GM23338 (cell line): Measurements from ENCODE around the gene CHCHD3. TPM values are rescaled to one million over a fixed set of nuclear protein-coding genes. Genes with fewer than 3 reads are reported as not detected.

Experiments
- ATAC-seq: fragments of 200-7000 bp; cut with Tn5 transposase; 3 replicates; pipeline ENCODE4 v1.9.1; 2020
- DNase-seq: peaks from one replicate; pipeline ENCODE4 v3.0.0-alpha.2; 2015; ENCODE audit warnings: low spot score
- H2AFZ ChIP-seq: fragments of 200-600 bp; sonication (generic); 2 replicates; pipeline ENCODE4 v1.8.0; 2016; ENCODE audit warnings: antibody characterized with exemption, mild to moderate bottlenecking, moderate library complexity
- H3F3A ChIP-seq: fragments of 200-600 bp; sonication (generic); replicated peaks from 2 replicates; pipeline ENCODE4 v1.8.0; 2017; ENCODE audit warnings: antibody characterized with exemption, mixed run types, low read depth
- H3K27ac ChIP-seq: fragments of 200-600 bp; sonication (generic); 2 replicates; pipeline ENCODE4 v1.6.1; 2016; ENCODE audit warnings: low read depth
- H3K27me3 ChIP-seq: fragments of 200-600 bp; sonication (generic); 2 replicates; pipeline ENCODE4 v1.8.0; 2016; ENCODE audit warnings: mild to moderate bottlenecking, mixed run types, moderate library complexity; ENCODE audit not compliant: insufficient read depth
- H3K36me3 ChIP-seq: fragments of 200-600 bp; sonication (generic); 2 replicates; pipeline ENCODE4 v1.8.0; 2016; ENCODE audit warnings: mild to moderate bottlenecking; ENCODE audit not compliant: insufficient read depth
- H3K4me1 ChIP-seq: fragments of 200-600 bp; sonication (generic); 2 replicates; pipeline ENCODE4 v1.8.0; 2016; ENCODE audit warnings: mild to moderate bottlenecking, moderate library complexity; ENCODE audit not compliant: insufficient read depth
- H3K4me2 ChIP-seq: fragments of 200-600 bp; sonication (generic); 2 replicates; pipeline ENCODE4 v1.7.1; 2017; ENCODE audit warnings: mixed run types
- H3K4me3 ChIP-seq: fragments of 200-600 bp; sonication (generic); 2 replicates; pipeline ENCODE4 v1.6.1; 2016; ENCODE audit warnings: mixed run types
- H3K79me2 ChIP-seq: fragments of 200-600 bp; sonication (generic); replicated peaks from 2 replicates; pipeline ENCODE4 v1.8.0; 2017; ENCODE audit warnings: mild to moderate bottlenecking; ENCODE audit not compliant: insufficient read depth
- H3K9me2 ChIP-seq: fragments of 200-600 bp; sonication (generic); 2 replicates; pipeline ENCODE4 v1.8.0; 2017; ENCODE audit not compliant: insufficient read depth
- H4K20me1 ChIP-seq: fragments of 200-600 bp; sonication (generic); replicated peaks from 2 replicates; pipeline ENCODE4 v1.8.0; 2017; ENCODE audit warnings: mild to moderate bottlenecking; ENCODE audit not compliant: insufficient read depth
- H3K27ac Mint-ChIP-seq: 2 replicates; pipeline ENCODE4 v1.8.0; 2020; ENCODE audit warnings: inconsistent platforms, mild to moderate bottlenecking, moderate library complexity, mixed read lengths
- H3K27me3 Mint-ChIP-seq: 3 replicates; pipeline ENCODE4 v1.8.0; 2022; ENCODE audit warnings: low read depth, mild to moderate bottlenecking, moderate library complexity, mixed read lengths, inconsistent platforms; ENCODE audit not compliant: insufficient read depth, poor library complexity
- H3K36me3 Mint-ChIP-seq: 3 replicates; pipeline ENCODE4 v1.8.0; 2021; ENCODE audit warnings: low read depth, mild to moderate bottlenecking, inconsistent platforms, moderate library complexity, mixed read lengths
- H3K4me1 Mint-ChIP-seq: 3 replicates; pipeline ENCODE4 v1.8.0; 2020; ENCODE audit warnings: mild to moderate bottlenecking, inconsistent platforms, mixed read lengths
- H3K4me3 Mint-ChIP-seq: 3 replicates; pipeline ENCODE4 v1.8.0; 2021; ENCODE audit warnings: moderate library complexity, mild to moderate bottlenecking, inconsistent platforms, mixed read lengths
- H3K9me3 Mint-ChIP-seq: 3 replicates; pipeline ENCODE4 v1.8.0; 2020; ENCODE audit warnings: moderate library complexity, mild to moderate bottlenecking, inconsistent platforms, mixed read lengths
- CREB1 ChIP-seq: fragments of 250-450 bp; sonication (Bioruptor Pico); IDR thresholded peaks from 2 replicates; pipeline ENCODE4 v1.5.0; 2020; ENCODE audit warnings: low read depth, mild to moderate bottlenecking, moderate library complexity
- EZH2 ChIP-seq: fragments of 200-600 bp; sonication (generic); IDR thresholded peaks from one replicate; pipeline ENCODE4 v1.8.0; 2017; ENCODE audit warnings: antibody characterized with exemption, mild to moderate bottlenecking, low read depth; ENCODE audit not compliant: unreplicated experiment
- POLR2AphosphoS5 ChIP-seq: IDR thresholded peaks from 2 replicates; pipeline ENCODE4 v1.6.1; 2016; ENCODE audit warnings: antibody characterized with exemption, low read depth
- STAT1 ChIP-seq: IDR thresholded peaks from one replicate; pipeline ENCODE4 v1.6.1; 2016; ENCODE audit warnings: antibody characterized with exemption; ENCODE audit not compliant: unreplicated experiment
- ZNF114 ChIP-seq: fragments of 250-450 bp; sonication (Bioruptor Pico); IDR thresholded peaks from 2 replicates; pipeline ENCODE4 v1.5.0; 2020; ENCODE audit warnings: mild to moderate bottlenecking, moderate library complexity
- polyA plus RNA-seq: library from polyadenylated mRNA; unstranded; fragments of >200 nt; fragmentation: Nextera tagmentation; extraction: Ambion mirVana; gene quantifications from 2 replicates; pipeline ENCODE4 v1.2.1, GENCODE V29; 2016
- total RNA-seq: library from RNA; depleted of rRNA; stranded (reverse); fragments of >200 nt; shearing (Covaris generic); gene quantifications from 2 replicates; pipeline ENCODE4 v1.2.3, GENCODE V29; 2014
- TF ChIP-seq, protein P1 (sequence below): fragments of 250-450 bp; sonication (Bioruptor Pico); IDR thresholded peaks from 2 replicates; pipeline ENCODE4 v1.5.0; 2020; ENCODE audit warnings: mild to moderate bottlenecking, moderate library complexity
- TF ChIP-seq, protein P2 (sequence below), 2 experiments: fragments of 200-600 bp in 1 of 2; sonication (generic) in 1 of 2; conservative IDR thresholded peaks; 2 replicates each; pipeline versions ENCODE4 v1.5.1 to v1.6.1; 2016 to 2017; ENCODE audit warnings: antibody characterized with exemption in 2 of 2, low read depth in 2 of 2, mild to moderate bottlenecking in 2 of 2, moderate library complexity in 1 of 2
- TF ChIP-seq, protein P3 (sequence below): IDR thresholded peaks from 2 replicates; pipeline ENCODE4 v1.6.1; 2016; ENCODE audit warnings: antibody characterized with exemption

CHCHD3 gene
- total and polyA plus RNA-seq, 2 experiments from 2014 or later = 107 to 131 TPM

DNA sequence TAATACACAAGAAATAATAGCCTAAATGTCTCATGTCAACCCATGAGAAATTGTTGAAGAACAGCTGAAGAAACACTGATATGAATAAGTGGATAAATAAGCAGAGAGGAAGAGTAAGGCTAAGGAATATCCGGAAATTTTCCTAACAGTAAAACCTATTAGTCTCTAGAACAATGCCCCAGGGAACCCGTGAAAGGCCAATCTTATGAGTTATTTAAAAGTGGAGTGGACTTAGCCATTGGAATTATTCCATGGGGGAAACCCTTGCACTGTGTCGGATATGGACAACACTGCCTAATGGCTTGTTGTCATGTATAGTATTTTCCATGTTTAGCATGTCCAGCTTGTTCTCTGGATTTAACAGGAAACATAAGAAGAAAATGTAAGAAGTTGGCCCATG, 288.4 kb downstream of the CHCHD3 start (continued):
- TF ChIP-seq, protein P1, sequence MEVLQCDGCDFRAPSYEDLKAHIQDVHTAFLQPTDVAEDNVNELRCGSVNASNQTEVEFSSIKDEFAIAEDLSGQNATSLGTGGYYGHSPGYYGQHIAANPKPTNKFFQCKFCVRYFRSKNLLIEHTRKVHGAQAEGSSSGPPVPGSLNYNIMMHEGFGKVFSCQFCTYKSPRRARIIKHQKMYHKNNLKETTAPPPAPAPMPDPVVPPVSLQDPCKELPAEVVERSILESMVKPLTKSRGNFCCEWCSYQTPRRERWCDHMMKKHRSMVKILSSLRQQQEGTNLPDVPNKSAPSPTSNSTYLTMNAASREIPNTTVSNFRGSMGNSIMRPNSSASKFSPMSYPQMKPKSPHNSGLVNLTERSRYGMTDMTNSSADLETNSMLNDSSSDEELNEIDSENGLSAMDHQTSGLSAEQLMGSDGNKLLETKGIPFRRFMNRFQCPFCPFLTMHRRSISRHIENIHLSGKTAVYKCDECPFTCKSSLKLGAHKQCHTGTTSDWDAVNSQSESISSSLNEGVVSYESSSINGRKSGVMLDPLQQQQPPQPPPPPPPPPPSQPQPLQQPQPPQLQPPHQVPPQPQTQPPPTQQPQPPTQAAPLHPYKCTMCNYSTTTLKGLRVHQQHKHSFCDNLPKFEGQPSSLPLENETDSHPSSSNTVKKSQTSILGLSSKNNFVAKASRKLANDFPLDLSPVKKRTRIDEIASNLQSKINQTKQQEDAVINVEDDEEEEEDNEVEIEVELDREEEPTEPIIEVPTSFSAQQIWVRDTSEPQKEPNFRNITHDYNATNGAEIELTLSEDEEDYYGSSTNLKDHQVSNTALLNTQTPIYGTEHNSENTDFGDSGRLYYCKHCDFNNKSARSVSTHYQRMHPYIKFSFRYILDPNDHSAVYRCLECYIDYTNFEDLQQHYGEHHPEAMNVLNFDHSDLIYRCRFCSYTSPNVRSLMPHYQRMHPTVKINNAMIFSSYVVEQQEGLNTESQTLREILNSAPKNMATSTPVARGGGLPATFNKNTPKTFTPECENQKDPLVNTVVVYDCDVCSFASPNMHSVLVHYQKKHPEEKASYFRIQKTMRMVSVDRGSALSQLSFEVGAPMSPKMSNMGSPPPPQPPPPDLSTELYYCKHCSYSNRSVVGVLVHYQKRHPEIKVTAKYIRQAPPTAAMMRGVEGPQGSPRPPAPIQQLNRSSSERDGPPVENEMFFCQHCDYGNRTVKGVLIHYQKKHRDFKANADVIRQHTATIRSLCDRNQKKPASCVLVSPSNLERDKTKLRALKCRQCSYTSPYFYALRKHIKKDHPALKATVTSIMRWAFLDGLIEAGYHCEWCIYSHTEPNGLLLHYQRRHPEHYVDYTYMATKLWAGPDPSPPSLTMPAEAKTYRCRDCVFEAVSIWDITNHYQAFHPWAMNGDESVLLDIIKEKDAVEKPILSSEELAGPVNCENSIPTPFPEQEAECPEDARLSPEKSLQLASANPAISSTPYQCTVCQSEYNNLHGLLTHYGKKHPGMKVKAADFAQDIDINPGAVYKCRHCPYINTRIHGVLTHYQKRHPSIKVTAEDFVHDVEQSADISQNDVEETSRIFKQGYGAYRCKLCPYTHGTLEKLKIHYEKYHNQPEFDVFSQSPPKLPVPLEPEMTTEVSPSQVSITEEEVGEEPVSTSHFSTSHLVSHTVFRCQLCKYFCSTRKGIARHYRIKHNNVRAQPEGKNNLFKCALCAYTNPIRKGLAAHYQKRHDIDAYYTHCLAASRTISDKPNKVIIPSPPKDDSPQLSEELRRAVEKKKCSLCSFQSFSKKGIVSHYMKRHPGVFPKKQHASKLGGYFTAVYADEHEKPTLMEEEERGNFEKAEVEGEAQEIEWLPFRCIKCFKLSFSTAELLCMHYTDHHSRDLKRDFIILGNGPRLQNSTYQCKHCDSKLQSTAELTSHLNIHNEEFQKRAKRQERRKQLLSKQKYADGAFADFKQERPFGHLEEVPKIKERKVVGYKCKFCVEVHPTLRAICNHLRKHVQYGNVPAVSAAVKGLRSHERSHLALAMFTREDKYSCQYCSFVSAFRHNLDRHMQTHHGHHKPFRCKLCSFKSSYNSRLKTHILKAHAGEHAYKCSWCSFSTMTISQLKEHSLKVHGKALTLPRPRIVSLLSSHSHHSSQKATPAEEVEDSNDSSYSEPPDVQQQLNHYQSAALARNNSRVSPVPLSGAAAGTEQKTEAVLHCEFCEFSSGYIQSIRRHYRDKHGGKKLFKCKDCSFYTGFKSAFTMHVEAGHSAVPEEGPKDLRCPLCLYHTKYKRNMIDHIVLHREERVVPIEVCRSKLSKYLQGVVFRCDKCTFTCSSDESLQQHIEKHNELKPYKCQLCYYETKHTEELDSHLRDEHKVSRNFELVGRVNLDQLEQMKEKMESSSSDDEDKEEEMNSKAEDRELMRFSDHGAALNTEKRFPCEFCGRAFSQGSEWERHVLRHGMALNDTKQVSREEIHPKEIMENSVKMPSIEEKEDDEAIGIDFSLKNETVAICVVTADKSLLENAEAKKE (CRISPR knock-in tag) = no peak
- TF ChIP-seq CREB1 (no peak), POLR2AphosphoS5 (no peak), STAT1 (no peak)

DNA sequence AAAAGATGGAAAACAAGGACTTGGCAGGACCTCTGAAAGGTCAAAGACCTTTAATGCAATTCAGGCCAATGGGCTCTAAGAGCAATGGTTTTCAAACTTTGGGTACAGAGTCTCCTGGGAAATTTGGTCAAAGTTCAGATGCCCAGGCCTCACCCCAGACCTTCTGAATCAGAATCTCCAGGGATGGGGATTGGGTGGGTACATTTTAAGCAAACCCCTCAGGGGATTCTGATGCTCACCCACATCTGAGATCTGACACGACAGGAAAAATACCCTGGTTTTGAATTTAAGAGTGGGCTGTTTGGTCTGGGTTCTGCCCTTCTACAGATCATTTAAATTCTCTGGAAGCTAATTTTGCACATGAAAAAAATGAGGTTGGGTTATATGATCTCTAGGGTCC, 290.9 kb downstream of the CHCHD3 start:
- ATAC-seq (no peak), DNase-seq (no peak)
- Histone ChIP-seq H3K27ac (no peak overlapping the region), H3K4me1 (no peaks in the 10 kb centered on the region), H2AFZ (no peak overlapping the region), H3K27me3 (no peaks in the 10 kb centered on the region), H3K79me2 (no peaks in the 10 kb centered on the region), H3F3A (no peaks in the 10 kb centered on the region), H3K9me2 (no peaks in the 10 kb centered on the region), H3K4me2 (no peak overlapping the region), H4K20me1 (no peaks in the 10 kb centered on the region; the same call in 1 of the 2 replicates), H3K4me3 (no peak overlapping the region), H3K36me3 (no peaks in the 10 kb centered on the region; the same call in 1 of the 2 replicates)
- no peak overlapping the region for H3K27ac Mint-ChIP-seq
- peaks cover 2% of the 10 kb centered on the region for H3K27me3 Mint-ChIP-seq
- no peak overlapping the region for H3K4me3 Mint-ChIP-seq
- H3K9me3 Mint-ChIP-seq = no peaks in the 10 kb centered on the region
- H3K4me1 Mint-ChIP-seq = peaks cover 5% of the 10 kb centered on the region; the same call in 2 of the 3 replicates
- no peaks in the 10 kb centered on the region; the same call in 2 of the 3 replicates for H3K36me3 Mint-ChIP-seq
- TF ChIP-seq ZNF114 = no peak
- TF ChIP-seq, protein P2, sequence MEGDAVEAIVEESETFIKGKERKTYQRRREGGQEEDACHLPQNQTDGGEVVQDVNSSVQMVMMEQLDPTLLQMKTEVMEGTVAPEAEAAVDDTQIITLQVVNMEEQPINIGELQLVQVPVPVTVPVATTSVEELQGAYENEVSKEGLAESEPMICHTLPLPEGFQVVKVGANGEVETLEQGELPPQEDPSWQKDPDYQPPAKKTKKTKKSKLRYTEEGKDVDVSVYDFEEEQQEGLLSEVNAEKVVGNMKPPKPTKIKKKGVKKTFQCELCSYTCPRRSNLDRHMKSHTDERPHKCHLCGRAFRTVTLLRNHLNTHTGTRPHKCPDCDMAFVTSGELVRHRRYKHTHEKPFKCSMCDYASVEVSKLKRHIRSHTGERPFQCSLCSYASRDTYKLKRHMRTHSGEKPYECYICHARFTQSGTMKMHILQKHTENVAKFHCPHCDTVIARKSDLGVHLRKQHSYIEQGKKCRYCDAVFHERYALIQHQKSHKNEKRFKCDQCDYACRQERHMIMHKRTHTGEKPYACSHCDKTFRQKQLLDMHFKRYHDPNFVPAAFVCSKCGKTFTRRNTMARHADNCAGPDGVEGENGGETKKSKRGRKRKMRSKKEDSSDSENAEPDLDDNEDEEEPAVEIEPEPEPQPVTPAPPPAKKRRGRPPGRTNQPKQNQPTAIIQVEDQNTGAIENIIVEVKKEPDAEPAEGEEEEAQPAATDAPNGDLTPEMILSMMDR (conservative IDR thresholded peaks at IDR 0.05; ENCODE audit: low read depth in 2 of 2) = no peak
- TF ChIP-seq, protein P3, sequence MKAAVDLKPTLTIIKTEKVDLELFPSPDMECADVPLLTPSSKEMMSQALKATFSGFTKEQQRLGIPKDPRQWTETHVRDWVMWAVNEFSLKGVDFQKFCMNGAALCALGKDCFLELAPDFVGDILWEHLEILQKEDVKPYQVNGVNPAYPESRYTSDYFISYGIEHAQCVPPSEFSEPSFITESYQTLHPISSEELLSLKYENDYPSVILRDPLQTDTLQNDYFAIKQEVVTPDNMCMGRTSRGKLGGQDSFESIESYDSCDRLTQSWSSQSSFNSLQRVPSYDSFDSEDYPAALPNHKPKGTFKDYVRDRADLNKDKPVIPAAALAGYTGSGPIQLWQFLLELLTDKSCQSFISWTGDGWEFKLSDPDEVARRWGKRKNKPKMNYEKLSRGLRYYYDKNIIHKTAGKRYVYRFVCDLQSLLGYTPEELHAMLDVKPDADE = no peak
- no peak for TF ChIP-seq STAT1
- TF ChIP-seq EZH2 = no peak
